ENCODE data around the gene FRS2. TPM values are rescaled to one million over a fixed set of nuclear protein-coding genes. Genes with fewer than 3 reads are reported as not detected.

The FRS2 gene
- total RNA-seq, 2 experiments from 2014 or later: 21.7 to 24.9 TPM

GRCh38 chr12:69534389-69534822 lies 64.2 kb downstream of the FRS2 start:
- ATAC-seq (ENCODE audit: poor library complexity): peak; percentile 29
- Histone ChIP-seq H3K4me3 (ENCODE audit: low read length) (no peak overlapping the region), H3K9me3 (ENCODE audit: control insufficient read depth in 1 of 2, insufficient read depth in 1 of 2, low read length in 2 of 2) (no peaks in the 10 kb centered on the region), H3K27ac (ENCODE audit: low read depth in 1 of 2, low read length in 2 of 2) (no peak overlapping the region), H3K36me3 (ENCODE audit: insufficient read depth, low read length) (peaks cover 17% of the 10 kb centered on the region), H3K27me3 (ENCODE audit: control insufficient read depth in 1 of 2, insufficient read depth in 2 of 2, low read length in 2 of 2) (no peaks in the 10 kb centered on the region), H3K4me1 (ENCODE audit: insufficient read depth, low read length) (no peaks in the 10 kb centered on the region)
- no peak overlapping the region for H3K27ac Mint-ChIP-seq
- DNase-seq: peak in 2 of 14 experiments; percentile 7 to 18
- POLR2A ChIA-PET: no interaction called here
- peaks cover 36% of the 10 kb centered on the region for H3K36me3 Mint-ChIP-seq (ENCODE audit: low read depth)
- no peak for TF ChIP-seq CTCF (IDR thresholded peaks at IDR 0.05)
- peaks cover 27% of the 10 kb centered on the region for H3K4me1 Mint-ChIP-seq (ENCODE audit: low read depth)
- CTCF ChIA-PET: no interaction called here
- H3K9me3 Mint-ChIP-seq: no peaks in the 10 kb centered on the region
- H3K4me3 Mint-ChIP-seq: no peak overlapping the region
- H3K27me3 Mint-ChIP-seq: no peaks in the 10 kb centered on the region
- intact Hi-C loops (cut with DNase I, micrococcal nuclease): no loop called here

- Histone ChIP-seq H3K4me3 (ENCODE audit: low read length) (no peak overlapping the region), H3K27ac (ENCODE audit: low read depth in 1 of 2, low read length in 2 of 2) (no peak overlapping the region), H3K27me3 (ENCODE audit: control insufficient read depth in 1 of 2, insufficient read depth in 2 of 2, low read length in 2 of 2) (no peaks in the 10 kb centered on the region), H3K36me3 (ENCODE audit: insufficient read depth, low read length) (peaks cover 15% of the 10 kb centered on the region), H3K4me1 (ENCODE audit: insufficient read depth, low read length) (no peaks in the 10 kb centered on the region), H3K9me3 (ENCODE audit: control insufficient read depth in 1 of 2, insufficient read depth in 1 of 2, low read length in 2 of 2) (peaks cover 3 to 6% of the 10 kb centered on the region in 2 experiments)
- ATAC-seq (ENCODE audit: poor library complexity) (no peak), DNase-seq (no peak)
- H3K9me3 Mint-ChIP-seq: peaks cover 6% of the 10 kb centered on the region
- ChIA-PET CTCF (no interaction called here), POLR2A (no interaction called here)
- H3K4me1 Mint-ChIP-seq (ENCODE audit: low read depth): no peaks in the 10 kb centered on the region
- peaks cover 50% of the 10 kb centered on the region for H3K36me3 Mint-ChIP-seq (ENCODE audit: low read depth)
- no peaks in the 10 kb centered on the region for H3K27me3 Mint-ChIP-seq
- H3K27ac Mint-ChIP-seq: no peak overlapping the region
- intact Hi-C loops (cut with DNase I, micrococcal nuclease): no loop called here
- H3K4me3 Mint-ChIP-seq: no peak overlapping the region
- TF ChIP-seq CTCF (IDR thresholded peaks at IDR 0.05): no peak
Observed at GRCh38 chr12:69540987-69541386, 70.8 kb downstream of the FRS2 start.

GRCh38 chr12:69544087-69544486 lies 73.9 kb downstream of the FRS2 start:
- Histone ChIP-seq H3K4me3 (ENCODE audit: low read length) (no peak overlapping the region), H3K36me3 (ENCODE audit: insufficient read depth, low read length) (peaks cover 5% of the 10 kb centered on the region), H3K27me3 (ENCODE audit: control insufficient read depth in 1 of 2, insufficient read depth in 2 of 2, low read length in 2 of 2) (no peaks in the 10 kb centered on the region), H3K27ac (ENCODE audit: low read depth in 1 of 2, low read length in 2 of 2) (no peak overlapping the region), H3K9me3 (ENCODE audit: control insufficient read depth in 1 of 2, insufficient read depth in 1 of 2, low read length in 2 of 2) (peaks cover 3 to 6% of the 10 kb centered on the region in 2 experiments), H3K4me1 (ENCODE audit: insufficient read depth, low read length) (no peaks in the 10 kb centered on the region)
- ChIA-PET CTCF (no interaction called here), POLR2A (no interaction called here)
- intact Hi-C loops (cut with DNase I, micrococcal nuclease): no loop called here
- no peak for TF ChIP-seq CTCF (IDR thresholded peaks at IDR 0.05)
- Mint-ChIP-seq H3K4me3 (no peak overlapping the region), H3K27ac (no peak overlapping the region), H3K36me3 (ENCODE audit: low read depth) (peaks cover 36% of the 10 kb centered on the region), H3K9me3 (peaks cover 6% of the 10 kb centered on the region), H3K4me1 (ENCODE audit: low read depth) (no peaks in the 10 kb centered on the region), H3K27me3 (no peaks in the 10 kb centered on the region)
- DNase-seq (no peak), ATAC-seq (ENCODE audit: poor library complexity) (no peak)

All from CD4-positive, alpha-beta T cell (primary cell).